ENCODE results near the gene PKP1. TPM values are rescaled to one million over a fixed set of nuclear protein-coding genes. Genes with fewer than 3 reads are reported as not detected.

PKP1 gene
- total RNA-seq, 6 experiments from 2014 or later = not detected

DNA sequence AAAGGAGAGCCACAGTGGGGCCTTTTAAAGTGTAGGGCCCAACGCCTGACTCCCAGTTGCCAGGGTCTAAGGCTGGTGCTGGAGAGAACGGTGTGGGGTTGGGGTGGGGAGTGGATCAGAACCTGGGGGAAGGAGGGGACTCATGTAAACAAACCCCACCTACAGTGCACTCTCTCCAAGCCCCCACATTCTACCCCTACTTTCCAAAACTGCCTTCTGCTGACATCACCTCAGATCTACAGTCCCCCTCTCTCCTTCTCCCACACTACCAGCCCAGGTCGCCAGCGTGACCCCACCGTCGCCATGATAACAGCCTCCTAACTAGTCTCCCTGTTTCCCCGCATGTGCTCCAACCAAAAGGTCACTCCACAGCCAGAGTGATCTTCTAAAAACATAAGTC, 67.6 kb downstream of the PKP1 start:
- whole genome bisulfite sequencing (ENCODE audit: insufficient coverage, low coverage, low lambda C conversion rate, missing lambda C conversion rate) = 20% methylated on average over 1 of the region's 7 CpGs

DNA sequence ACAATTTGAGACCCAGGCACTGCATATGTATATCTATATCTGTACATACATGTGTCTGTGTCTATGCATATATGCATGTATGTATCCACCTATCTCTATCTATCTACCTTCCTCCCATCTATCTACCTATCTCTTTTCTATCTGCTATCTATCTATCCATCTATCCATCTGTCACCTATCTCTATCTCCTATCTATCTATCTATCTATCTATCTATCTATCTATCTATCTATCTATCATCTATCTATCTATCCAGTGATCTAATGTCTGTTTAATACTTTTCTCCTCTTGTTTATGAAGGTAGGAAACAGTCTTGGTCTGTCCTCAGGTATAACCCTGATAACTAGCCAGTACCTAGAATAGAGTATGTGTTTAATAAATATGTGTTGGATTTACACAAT, 68.3 kb downstream of the PKP1 start:
- Histone ChIP-seq H3K27me3 (no peaks in the 10 kb centered on the region), H3K36me3 (no peaks in the 10 kb centered on the region), H3K4me3 (no peak overlapping the region), H3K9me3 (no peaks in the 10 kb centered on the region), H3K27ac (no peak overlapping the region), H3K4me1 (no peaks in the 10 kb centered on the region)
- DNase-seq = no peak
- intact Hi-C loops (cut with DNase I) = no loop called here
- no peak for ATAC-seq
- TF ChIP-seq POLR2A (IDR thresholded peaks at IDR 0.05) = no peak

More for the DNA sequence above, 67.6 kb downstream of the PKP1 start:
- intact Hi-C loops (cut with DNase I) = no loop called here
- Histone ChIP-seq H3K27me3 (no peaks in the 10 kb centered on the region), H3K27ac (no peak overlapping the region), H3K9me3 (no peaks in the 10 kb centered on the region), H3K4me3 (no peak overlapping the region), H3K4me1 (no peaks in the 10 kb centered on the region), H3K36me3 (no peaks in the 10 kb centered on the region)
- TF ChIP-seq, protein P1, sequence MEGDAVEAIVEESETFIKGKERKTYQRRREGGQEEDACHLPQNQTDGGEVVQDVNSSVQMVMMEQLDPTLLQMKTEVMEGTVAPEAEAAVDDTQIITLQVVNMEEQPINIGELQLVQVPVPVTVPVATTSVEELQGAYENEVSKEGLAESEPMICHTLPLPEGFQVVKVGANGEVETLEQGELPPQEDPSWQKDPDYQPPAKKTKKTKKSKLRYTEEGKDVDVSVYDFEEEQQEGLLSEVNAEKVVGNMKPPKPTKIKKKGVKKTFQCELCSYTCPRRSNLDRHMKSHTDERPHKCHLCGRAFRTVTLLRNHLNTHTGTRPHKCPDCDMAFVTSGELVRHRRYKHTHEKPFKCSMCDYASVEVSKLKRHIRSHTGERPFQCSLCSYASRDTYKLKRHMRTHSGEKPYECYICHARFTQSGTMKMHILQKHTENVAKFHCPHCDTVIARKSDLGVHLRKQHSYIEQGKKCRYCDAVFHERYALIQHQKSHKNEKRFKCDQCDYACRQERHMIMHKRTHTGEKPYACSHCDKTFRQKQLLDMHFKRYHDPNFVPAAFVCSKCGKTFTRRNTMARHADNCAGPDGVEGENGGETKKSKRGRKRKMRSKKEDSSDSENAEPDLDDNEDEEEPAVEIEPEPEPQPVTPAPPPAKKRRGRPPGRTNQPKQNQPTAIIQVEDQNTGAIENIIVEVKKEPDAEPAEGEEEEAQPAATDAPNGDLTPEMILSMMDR (IDR thresholded peaks at IDR 0.05) = no peak
- TF ChIP-seq POLR2A (IDR thresholded peaks at IDR 0.05) = no peak
- DNase-seq = peak in 1 of 3 donors; percentile 21
- ATAC-seq = no peak

DNA sequence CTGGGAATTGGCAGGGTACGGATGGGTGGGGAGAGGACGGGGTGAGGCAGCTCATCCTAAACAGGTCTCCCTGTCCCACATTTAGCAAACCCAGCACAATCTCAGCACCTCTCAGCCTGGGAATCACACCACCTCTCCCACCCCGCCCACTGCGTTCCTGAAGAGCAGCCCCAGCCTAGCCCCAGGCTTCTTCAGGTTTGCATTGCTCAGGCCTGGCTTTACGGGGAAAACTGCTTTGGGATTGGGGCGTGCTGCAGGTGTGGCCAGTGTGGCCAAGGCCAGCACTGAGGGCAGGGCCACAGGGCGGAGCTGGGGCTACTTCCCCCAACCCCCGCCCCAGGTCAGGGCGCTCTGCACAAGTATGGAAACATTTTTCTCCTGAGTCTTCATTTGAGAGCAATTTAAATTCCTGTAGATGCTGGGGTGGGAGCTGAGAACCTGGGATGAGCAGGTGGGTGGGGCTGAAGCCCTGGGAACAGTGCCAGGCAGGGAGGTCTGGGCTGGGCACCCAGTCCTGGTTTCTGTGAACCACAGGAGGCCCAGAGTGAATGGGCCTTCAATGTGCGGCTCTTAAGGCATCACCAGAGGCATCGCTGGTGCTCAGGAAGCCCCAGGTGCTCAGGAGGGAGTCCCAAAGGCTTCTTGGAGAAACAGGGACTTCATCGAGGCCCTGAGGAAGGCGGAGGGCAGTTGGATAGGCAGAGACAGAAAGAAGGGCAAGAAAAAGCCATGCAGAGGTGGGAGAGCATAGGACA, 70.1 kb downstream of the PKP1 start:
- no peak overlapping the region for H3K27ac ChIP-seq
- no peaks in the 10 kb centered on the region for H3K36me3 ChIP-seq
- H3K27me3 ChIP-seq = no peaks in the 10 kb centered on the region
- H3K9me3 ChIP-seq = no peaks in the 10 kb centered on the region
- ATAC-seq (no peak), DNase-seq (peak in 2 of 3 donors; percentile 2 to 23)
- no peaks in the 10 kb centered on the region for H3K4me1 ChIP-seq
- WGBS (ENCODE audit: insufficient coverage, low coverage, low lambda C conversion rate, missing lambda C conversion rate) = 79% methylated on average over 11 of the region's 13 CpGs
- intact Hi-C loops (cut with DNase I) = no loop called here
- no peak overlapping the region for H3K4me3 ChIP-seq
- TF ChIP-seq POLR2A (IDR thresholded peaks at IDR 0.05) = no peak
- TF ChIP-seq, protein P1 (IDR thresholded peaks at IDR 0.05) = no peak

DNA sequence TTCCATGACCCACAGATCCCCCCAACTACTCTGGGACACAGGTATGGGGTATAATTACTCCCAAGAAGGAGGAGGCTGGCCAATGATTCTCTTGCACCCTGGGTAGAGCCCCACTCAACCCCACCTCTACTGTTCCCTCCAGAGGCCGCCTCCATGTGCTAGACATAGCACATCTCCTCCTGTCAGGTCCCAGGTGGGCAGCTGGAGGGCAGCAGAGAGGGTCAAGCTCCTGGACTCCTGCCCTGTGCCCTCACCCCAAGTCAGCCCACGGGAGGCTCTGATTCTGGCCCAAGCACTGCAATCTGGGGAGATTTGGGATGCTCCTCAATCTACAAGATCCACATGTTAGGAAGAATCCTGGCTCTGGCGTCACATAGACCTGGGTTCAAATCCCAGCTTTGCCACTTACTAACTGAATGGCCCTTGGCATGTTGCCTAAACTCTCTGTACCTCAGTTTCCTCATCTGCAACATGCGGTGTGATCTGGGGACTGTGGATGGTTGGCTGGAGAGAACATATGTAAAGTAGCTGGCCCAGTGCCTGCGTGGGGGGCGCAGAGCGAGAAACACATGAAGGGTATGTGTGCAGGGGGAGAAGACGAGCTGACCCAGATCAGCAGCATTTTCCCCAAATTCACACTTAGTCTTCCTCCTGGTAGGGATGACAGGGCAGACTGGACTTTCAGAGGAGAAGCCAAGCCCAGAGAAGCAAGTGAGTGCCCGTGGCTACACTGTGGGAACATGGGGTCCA, 71.0 kb downstream of the PKP1 start:
- no peaks in the 10 kb centered on the region for H3K9me3 ChIP-seq
- intact Hi-C loops (cut with DNase I) = no loop called here
- peak in 2 of 3 donors; percentile 7 to 22 for DNase-seq
- no peak for TF ChIP-seq POLR2A (IDR thresholded peaks at IDR 0.05)
- TF ChIP-seq, protein P1 (IDR thresholded peaks at IDR 0.05) = no peak
- no peak overlapping the region for H3K27ac ChIP-seq
- 85% methylated on average over 7 of the region's 9 CpGs for WGBS (ENCODE audit: insufficient coverage, low coverage, low lambda C conversion rate, missing lambda C conversion rate)
- no peaks in the 10 kb centered on the region for H3K27me3 ChIP-seq
- no peak for ATAC-seq
- no peak overlapping the region for H3K4me3 ChIP-seq
- no peaks in the 10 kb centered on the region for H3K4me1 ChIP-seq
- no peaks in the 10 kb centered on the region for H3K36me3 ChIP-seq

DNA sequence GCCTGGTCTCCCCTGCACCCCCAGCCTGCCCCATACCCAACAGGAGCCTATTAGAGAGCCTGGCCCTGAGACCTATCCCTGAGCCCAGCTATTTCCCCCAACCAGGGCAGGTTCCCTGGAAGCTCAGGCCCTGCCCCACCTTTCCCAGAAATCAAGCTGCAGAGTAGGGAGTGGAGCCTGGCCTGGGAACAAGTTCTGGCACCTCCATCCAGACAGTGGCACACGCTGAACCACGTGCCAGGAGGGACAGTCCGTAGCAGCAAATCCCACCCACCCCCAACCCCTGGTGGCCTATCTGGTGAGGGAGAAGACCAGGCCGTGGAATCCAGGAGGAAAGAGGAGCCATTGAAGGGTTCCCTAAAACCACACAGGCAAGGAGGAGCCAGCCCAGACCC, 71.6 kb downstream of the PKP1 start:
- intact Hi-C loops (cut with DNase I) = loop anchor here in 1 of 2 donors (5.0 kb wide), 1 partner anchor 103 kb away; no protein-coding TSS in a partner anchor
- no peak for TF ChIP-seq POLR2A (IDR thresholded peaks at IDR 0.05)
- TF ChIP-seq, protein P1 (IDR thresholded peaks at IDR 0.05) = no peak

More for the DNA sequence above, 71.6 kb downstream of the PKP1 start:
- Histone ChIP-seq H3K36me3 (no peaks in the 10 kb centered on the region), H3K27ac (no peak overlapping the region), H3K4me3 (no peak overlapping the region), H3K4me1 (no peaks in the 10 kb centered on the region), H3K27me3 (no peaks in the 10 kb centered on the region), H3K9me3 (no peaks in the 10 kb centered on the region)
- DNase-seq = peak in 2 of 3 donors; percentile 8 to 29
- ATAC-seq = no peak
- WGBS (ENCODE audit: insufficient coverage, low coverage, low lambda C conversion rate, missing lambda C conversion rate) = no CpG with 5 or more reads among the region's 4 CpGs
